ENCODE data around the gene SLC5A1. TPM values are rescaled to one million over a fixed set of nuclear protein-coding genes. Genes with fewer than 3 reads are reported as not detected.

Gene SLC5A1
- polyA plus RNA-seq, 2 of the 4 experiments (the other 2 are of a cell fraction) = 0.03 to 0.04 TPM

- no peak for TF ChIP-seq ZNF302 (CRISPR knock-in tag; IDR thresholded peaks at IDR 0.05)
- no peak for TF ChIP-seq HOXA7 (CRISPR knock-in tag; IDR thresholded peaks at IDR 0.05)
- no peak for TF ChIP-seq ZFP36 (IDR thresholded peaks at IDR 0.05; ENCODE audit: borderline replicate concordance, partially characterized antibody)
- TF ChIP-seq HOXB13 (CRISPR knock-in tag; IDR thresholded peaks at IDR 0.05; ENCODE audit: low read depth) = no peak
- TF ChIP-seq RFX5 (IDR thresholded peaks at IDR 0.05) = no peak
- no peak for TF ChIP-seq HOXB5 (CRISPR knock-in tag; IDR thresholded peaks at IDR 0.05)
- no peak for TF ChIP-seq JUN (IDR thresholded peaks at IDR 0.05)
- TF ChIP-seq CHD2 (IDR thresholded peaks at IDR 0.05; ENCODE audit: low read length, partially characterized antibody) = no peak
- no peak for TF ChIP-seq CBX8 (IDR thresholded peaks at IDR 0.05)
- TF ChIP-seq ZC3H11A (IDR thresholded peaks at IDR 0.05) = no peak
- no peak for TF ChIP-seq SREBF2 (IDR thresholded peaks at IDR 0.05)
- no peak for TF ChIP-seq HEYL (CRISPR knock-in tag; IDR thresholded peaks at IDR 0.05)
- no peak for TF ChIP-seq CHD4 (IDR thresholded peaks at IDR 0.05; ENCODE audit: borderline replicate concordance)
- TF ChIP-seq BCL3 (IDR thresholded peaks at IDR 0.05) = no peak
- no peak for TF ChIP-seq ESRRA (IDR thresholded peaks at IDR 0.05; ENCODE audit: borderline replicate concordance, low read length)
- TF ChIP-seq, protein P1, sequence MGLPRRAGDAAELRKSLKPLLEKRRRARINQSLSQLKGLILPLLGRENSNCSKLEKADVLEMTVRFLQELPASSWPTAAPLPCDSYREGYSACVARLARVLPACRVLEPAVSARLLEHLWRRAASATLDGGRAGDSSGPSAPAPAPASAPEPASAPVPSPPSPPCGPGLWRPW (IDR thresholded peaks at IDR 0.05) = no peak
- no peak for TF ChIP-seq ELK1 (IDR thresholded peaks at IDR 0.05; ENCODE audit: low read depth, low read length)
- no peak for TF ChIP-seq E2F6 (IDR thresholded peaks at IDR 0.05; ENCODE audit: borderline replicate concordance, low read depth)
- no peak for TF ChIP-seq HDAC2 (IDR thresholded peaks at IDR 0.05)
- no peak for ATAC-seq
- no peak for DNase-seq (ENCODE audit: low read depth in 1 of 2, low spot score in 1 of 2)
- WGBS (ENCODE audit: missing lambda C conversion rate) = 87% methylated on average over 4 of the region's 4 CpGs
- H3K9me3 ChIP-seq = no peaks in the 10 kb centered on the region
- ChIA-PET POLR2A (no interaction called here), CTCF (no interaction called here)
- no peak overlapping the region for H3K4me2 ChIP-seq
- FAIRE-seq = no peak
- no peak overlapping the region for H3K4me3 ChIP-seq
- H3K4me1 ChIP-seq = no peaks in the 10 kb centered on the region
- H3K27ac ChIP-seq = no peak overlapping the region
These were observed 12.4 kb upstream of the SLC5A1 start for GRCh38 chr22:32030518-32031247.

DNA sequence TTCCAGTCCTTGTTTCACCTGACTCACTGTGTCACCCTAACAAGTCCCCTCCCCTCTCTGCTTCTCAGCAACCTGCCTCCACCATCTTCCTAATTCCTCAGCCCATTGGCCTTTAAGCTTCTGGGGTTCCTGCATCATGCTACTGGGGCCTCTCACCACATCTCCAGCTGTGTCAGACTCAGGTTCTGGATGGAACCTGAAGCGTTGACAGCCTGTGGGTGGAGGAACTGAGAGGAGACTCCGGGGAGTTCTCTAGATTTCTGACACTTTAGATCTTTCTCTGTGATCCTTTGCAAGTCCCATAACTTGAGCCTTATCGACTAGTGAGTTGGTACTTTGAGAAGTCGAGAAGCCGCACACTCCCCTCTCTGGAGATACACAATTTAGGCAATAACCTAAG is 11.6 kb upstream of the SLC5A1 start:
- H3K4me2 ChIP-seq = no peak overlapping the region
- H3K4me1 ChIP-seq = no peaks in the 10 kb centered on the region
- ATAC-seq = no peak
- no peak overlapping the region for H3K4me3 ChIP-seq
- H3K27ac ChIP-seq = no peak overlapping the region
- no peak for DNase-seq (ENCODE audit: low read depth in 1 of 2, low spot score in 1 of 2)
- CTCF ChIA-PET = no interaction called here
- WGBS (ENCODE audit: missing lambda C conversion rate) = 69% methylated on average over 5 of the region's 5 CpGs
- no peak for FAIRE-seq
- POLR2A ChIA-PET = no interaction called here
- H3K9me3 ChIP-seq = no peaks in the 10 kb centered on the region
- TF ChIP-seq MAFK (IDR thresholded peaks at IDR 0.05; ENCODE audit: partially characterized antibody) = no peak
- TF ChIP-seq CHD4 (IDR thresholded peaks at IDR 0.05; ENCODE audit: borderline replicate concordance) = no peak
- TF ChIP-seq POLR2A (IDR thresholded peaks at IDR 0.05; ENCODE audit: low read length) = no peak
- no peak for TF ChIP-seq TP53 (CRISPR knock-in tag; IDR thresholded peaks at IDR 0.05)
- no peak for TF ChIP-seq USF2 (IDR thresholded peaks at IDR 0.05)
- TF ChIP-seq POLR2AphosphoS2 (conservative IDR thresholded peaks at IDR 0.05; ENCODE audit: low read length) = no peak
- no peak for TF ChIP-seq FOSB (CRISPR knock-in tag; IDR thresholded peaks at IDR 0.05)
- TF ChIP-seq FOXS1 (CRISPR knock-in tag; IDR thresholded peaks at IDR 0.05) = no peak
- no peak for TF ChIP-seq KDM1A (IDR thresholded peaks at IDR 0.05; ENCODE audit: low read depth)
- TF ChIP-seq GATA3 (IDR thresholded peaks at IDR 0.05; ENCODE audit: borderline replicate concordance) = no peak
- TF ChIP-seq, protein P2, sequence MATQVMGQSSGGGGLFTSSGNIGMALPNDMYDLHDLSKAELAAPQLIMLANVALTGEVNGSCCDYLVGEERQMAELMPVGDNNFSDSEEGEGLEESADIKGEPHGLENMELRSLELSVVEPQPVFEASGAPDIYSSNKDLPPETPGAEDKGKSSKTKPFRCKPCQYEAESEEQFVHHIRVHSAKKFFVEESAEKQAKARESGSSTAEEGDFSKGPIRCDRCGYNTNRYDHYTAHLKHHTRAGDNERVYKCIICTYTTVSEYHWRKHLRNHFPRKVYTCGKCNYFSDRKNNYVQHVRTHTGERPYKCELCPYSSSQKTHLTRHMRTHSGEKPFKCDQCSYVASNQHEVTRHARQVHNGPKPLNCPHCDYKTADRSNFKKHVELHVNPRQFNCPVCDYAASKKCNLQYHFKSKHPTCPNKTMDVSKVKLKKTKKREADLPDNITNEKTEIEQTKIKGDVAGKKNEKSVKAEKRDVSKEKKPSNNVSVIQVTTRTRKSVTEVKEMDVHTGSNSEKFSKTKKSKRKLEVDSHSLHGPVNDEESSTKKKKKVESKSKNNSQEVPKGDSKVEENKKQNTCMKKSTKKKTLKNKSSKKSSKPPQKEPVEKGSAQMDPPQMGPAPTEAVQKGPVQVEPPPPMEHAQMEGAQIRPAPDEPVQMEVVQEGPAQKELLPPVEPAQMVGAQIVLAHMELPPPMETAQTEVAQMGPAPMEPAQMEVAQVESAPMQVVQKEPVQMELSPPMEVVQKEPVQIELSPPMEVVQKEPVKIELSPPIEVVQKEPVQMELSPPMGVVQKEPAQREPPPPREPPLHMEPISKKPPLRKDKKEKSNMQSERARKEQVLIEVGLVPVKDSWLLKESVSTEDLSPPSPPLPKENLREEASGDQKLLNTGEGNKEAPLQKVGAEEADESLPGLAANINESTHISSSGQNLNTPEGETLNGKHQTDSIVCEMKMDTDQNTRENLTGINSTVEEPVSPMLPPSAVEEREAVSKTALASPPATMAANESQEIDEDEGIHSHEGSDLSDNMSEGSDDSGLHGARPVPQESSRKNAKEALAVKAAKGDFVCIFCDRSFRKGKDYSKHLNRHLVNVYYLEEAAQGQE (IDR thresholded peaks at IDR 0.05) = no peak
- TF ChIP-seq, protein P1 (IDR thresholded peaks at IDR 0.05) = no peak
- TF ChIP-seq CHD2 (IDR thresholded peaks at IDR 0.05; ENCODE audit: low read length, partially characterized antibody) = no peak
- TF ChIP-seq E2F6 (IDR thresholded peaks at IDR 0.05; ENCODE audit: borderline replicate concordance, low read depth) = no peak
- TF ChIP-seq ZFP36 (IDR thresholded peaks at IDR 0.05; ENCODE audit: borderline replicate concordance, partially characterized antibody) = no peak
- TF ChIP-seq NFE2L2 (conservative IDR thresholded peaks at IDR 0.05; ENCODE audit: low read length) = no peak

Data from A549 (cell line).